CD4-positive, alpha-beta T cell (primary cell): ENCODE measurements around the gene DNAJC4. TPM values are rescaled to one million over a fixed set of nuclear protein-coding genes. Genes with fewer than 3 reads are reported as not detected.

ENCODE experiments used
- ATAC-seq: fragments of 200-7000 bp; cut with Tn5 transposase; one replicate; pipeline ENCODE4 v1.10.0; 2022; ENCODE audit warnings: mild to moderate bottlenecking; ENCODE audit not compliant: poor library complexity
- CTCF ChIA-PET: fragments of 350-600 bp; sonication (Branson Sonifier 250); formaldehyde crosslinking; loops from one replicate; lab custom pipeline; 2021; ENCODE audit warnings: antibody characterized with exemption, inconsistent platforms; lab: Charles Lee
- POLR2A ChIA-PET: fragments of 350-600 bp; sonication (Branson Sonifier 250); formaldehyde crosslinking; loops from one replicate; lab custom pipeline; 2021; ENCODE audit warnings: antibody characterized with exemption, inconsistent platforms; lab: Charles Lee
- DNase-seq, 14 experiments: peaks; one replicate each; pipeline ENCODE4 v3.0.0-alpha.2; 2013 to 2020; ENCODE audit warnings: mixed read lengths in 2 of 14
- H3K27ac ChIP-seq, 2 donors: one replicate each; pipeline versions ENCODE4 v1.5.1 to v1.7.0; 2013; ENCODE audit warnings: low read length in 2 of 2, low read depth in 1 of 2, mild to moderate bottlenecking in 1 of 2
- H3K27me3 ChIP-seq, 2 experiments: 1 replicate in 1 of 2; 2 replicates in 1 of 2; pipeline versions ENCODE4 v1.6.1 to v1.7.0; 2013; ENCODE audit warnings: low read length in 2 of 2, control low read depth in 1 of 2, mild to moderate bottlenecking in 1 of 2, moderate library complexity in 1 of 2; ENCODE audit not compliant: insufficient read depth in 2 of 2, control insufficient read depth in 1 of 2
- H3K36me3 ChIP-seq: one replicate; pipeline ENCODE4 v1.6.1; 2013; ENCODE audit warnings: low read length, control low read depth; ENCODE audit not compliant: insufficient read depth
- H3K4me1 ChIP-seq: one replicate; pipeline ENCODE4 v1.6.1; 2013; ENCODE audit warnings: low read length, control low read depth; ENCODE audit not compliant: insufficient read depth
- H3K4me3 ChIP-seq: one replicate; pipeline ENCODE4 v1.5.1; 2013; ENCODE audit warnings: mild to moderate bottlenecking, low read length, moderate library complexity
- H3K9me3 ChIP-seq, 2 experiments: 1 replicate in 1 of 2; 2 replicates in 1 of 2; pipeline versions ENCODE4 v1.6.1 to v1.7.0; 2013; ENCODE audit warnings: low read length in 2 of 2, mild to moderate bottlenecking in 2 of 2, control low read depth in 1 of 2, moderate library complexity in 1 of 2; ENCODE audit not compliant: control insufficient read depth in 1 of 2, insufficient read depth in 1 of 2
- H3K27ac Mint-ChIP-seq: one replicate; pipeline ENCODE4 v1.8.0; 2020; ENCODE audit warnings: mixed read lengths
- H3K27me3 Mint-ChIP-seq: one replicate; pipeline ENCODE4 v1.8.0; 2021; ENCODE audit warnings: mixed read lengths
- H3K36me3 Mint-ChIP-seq: one replicate; pipeline ENCODE4 v1.8.0; 2021; ENCODE audit warnings: low read depth, mixed read lengths
- H3K4me1 Mint-ChIP-seq: one replicate; pipeline ENCODE4 v1.8.0; 2021; ENCODE audit warnings: low read depth, mixed read lengths
- H3K4me3 Mint-ChIP-seq: one replicate; pipeline ENCODE4 v1.8.0; 2020; ENCODE audit warnings: mild to moderate bottlenecking, mixed read lengths
- H3K9me3 Mint-ChIP-seq: one replicate; pipeline ENCODE4 v1.8.0; 2020; ENCODE audit warnings: mixed read lengths
- intact Hi-C, 2 experiments: fragments of 100-400 bp; cut with DNase I in 1 of 2; cut with micrococcal nuclease in 1 of 2; formaldehyde crosslinking; loops; one replicate each; pipeline versions ENCODE4 v1.15.1 to v1.9.0; 2023 to 2025; cut with DNase I, micrococcal nuclease
- total RNA-seq, 174 experiments: library from RNA in 2 of 174; stranded (reverse) in 2 of 174; gene quantifications; one replicate each; pipeline ENCODE4 v1.2.3 and lab custom pipeline; 2021 to 2026
- TF ChIP-seq, protein P1 (sequence below): fragments of 200-600 bp; IDR thresholded peaks from one replicate; pipeline ENCODE4 v1.8.0; 2022; ENCODE audit warnings: antibody characterized with exemption, mild to moderate bottlenecking

Gene DNAJC4
- total RNA-seq, 2 experiments from 2014 or later, result 35.9 to 37.9 TPM

DNA sequence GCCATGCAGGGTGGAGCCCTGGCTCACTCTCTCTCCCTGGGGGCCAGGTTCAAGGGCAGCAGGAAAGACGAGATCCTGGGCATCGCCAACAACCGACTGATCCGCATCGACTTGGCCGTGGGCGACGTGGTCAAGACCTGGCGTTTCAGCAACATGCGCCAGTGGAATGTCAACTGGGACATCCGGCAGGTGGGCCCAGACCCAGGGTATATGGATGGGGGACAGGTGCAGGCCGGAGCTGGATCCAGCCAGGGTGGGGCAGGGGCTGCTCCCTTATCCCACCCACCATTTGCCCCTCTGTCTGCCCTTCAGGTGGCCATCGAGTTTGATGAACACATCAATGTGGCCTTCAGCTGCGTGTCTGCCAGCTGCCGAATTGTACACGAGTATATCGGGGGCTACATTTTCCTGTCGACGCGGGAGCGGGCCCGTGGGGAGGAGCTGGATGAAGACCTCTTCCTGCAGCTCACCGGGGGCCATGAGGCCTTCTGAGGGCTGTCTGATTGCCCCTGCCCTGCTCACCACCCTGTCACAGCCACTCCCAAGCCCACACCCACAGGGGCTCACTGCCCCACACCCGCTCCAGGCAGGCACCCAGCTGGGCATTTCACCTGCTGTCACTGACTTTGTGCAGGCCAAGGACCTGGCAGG, 7.2 kb upstream of the DNAJC4 start:
- Histone ChIP-seq H3K4me1 (peaks cover 38% of the 10 kb centered on the region), H3K27ac (no peak overlapping the region), H3K4me3 (no peak overlapping the region), H3K27me3 (no peaks in the 10 kb centered on the region), H3K36me3 (peaks cover 49% of the 10 kb centered on the region), H3K9me3 (no peaks in the 10 kb centered on the region)
- H3K4me1 Mint-ChIP-seq, result peaks cover 25% of the 10 kb centered on the region
- H3K27me3 Mint-ChIP-seq, result no peaks in the 10 kb centered on the region
- ChIA-PET CTCF (interaction anchor here (1.2 kb wide), 2 partner anchors 13 to 29 kb away, joined by 3 to 5 read pairs; no protein-coding TSS in a partner anchor), POLR2A (interaction anchor here (1.0 to 6.3 kb wide), 5 partner anchors 11 to 94 kb away, joined by 3 to 116 read pairs (median 5); partner anchors contain the start of genes FERMT3 and TRMT112)
- no peak overlapping the region for H3K27ac Mint-ChIP-seq
- H3K4me3 Mint-ChIP-seq, result no peak overlapping the region
- peaks cover 19% of the 10 kb centered on the region for H3K36me3 Mint-ChIP-seq
- no peak for ATAC-seq
- TF ChIP-seq, protein P1, sequence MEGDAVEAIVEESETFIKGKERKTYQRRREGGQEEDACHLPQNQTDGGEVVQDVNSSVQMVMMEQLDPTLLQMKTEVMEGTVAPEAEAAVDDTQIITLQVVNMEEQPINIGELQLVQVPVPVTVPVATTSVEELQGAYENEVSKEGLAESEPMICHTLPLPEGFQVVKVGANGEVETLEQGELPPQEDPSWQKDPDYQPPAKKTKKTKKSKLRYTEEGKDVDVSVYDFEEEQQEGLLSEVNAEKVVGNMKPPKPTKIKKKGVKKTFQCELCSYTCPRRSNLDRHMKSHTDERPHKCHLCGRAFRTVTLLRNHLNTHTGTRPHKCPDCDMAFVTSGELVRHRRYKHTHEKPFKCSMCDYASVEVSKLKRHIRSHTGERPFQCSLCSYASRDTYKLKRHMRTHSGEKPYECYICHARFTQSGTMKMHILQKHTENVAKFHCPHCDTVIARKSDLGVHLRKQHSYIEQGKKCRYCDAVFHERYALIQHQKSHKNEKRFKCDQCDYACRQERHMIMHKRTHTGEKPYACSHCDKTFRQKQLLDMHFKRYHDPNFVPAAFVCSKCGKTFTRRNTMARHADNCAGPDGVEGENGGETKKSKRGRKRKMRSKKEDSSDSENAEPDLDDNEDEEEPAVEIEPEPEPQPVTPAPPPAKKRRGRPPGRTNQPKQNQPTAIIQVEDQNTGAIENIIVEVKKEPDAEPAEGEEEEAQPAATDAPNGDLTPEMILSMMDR, result no peak
- intact Hi-C loops, result no loop called here
- H3K9me3 Mint-ChIP-seq, result no peaks in the 10 kb centered on the region
- DNase-seq, result no peak

- H3K4me1 ChIP-seq, result peaks cover 44% of the 10 kb centered on the region
- TF ChIP-seq, protein P1, result no peak
- intact Hi-C loops, result loop anchor here in 1 of 2 experiments (2.0 kb wide), 1 partner anchor 18 kb away; the partner anchor contains the start of gene FERMT3
These were observed 6.0 kb upstream of the DNAJC4 start for GRCh38 chr11:64224151-64224890.

DNA sequence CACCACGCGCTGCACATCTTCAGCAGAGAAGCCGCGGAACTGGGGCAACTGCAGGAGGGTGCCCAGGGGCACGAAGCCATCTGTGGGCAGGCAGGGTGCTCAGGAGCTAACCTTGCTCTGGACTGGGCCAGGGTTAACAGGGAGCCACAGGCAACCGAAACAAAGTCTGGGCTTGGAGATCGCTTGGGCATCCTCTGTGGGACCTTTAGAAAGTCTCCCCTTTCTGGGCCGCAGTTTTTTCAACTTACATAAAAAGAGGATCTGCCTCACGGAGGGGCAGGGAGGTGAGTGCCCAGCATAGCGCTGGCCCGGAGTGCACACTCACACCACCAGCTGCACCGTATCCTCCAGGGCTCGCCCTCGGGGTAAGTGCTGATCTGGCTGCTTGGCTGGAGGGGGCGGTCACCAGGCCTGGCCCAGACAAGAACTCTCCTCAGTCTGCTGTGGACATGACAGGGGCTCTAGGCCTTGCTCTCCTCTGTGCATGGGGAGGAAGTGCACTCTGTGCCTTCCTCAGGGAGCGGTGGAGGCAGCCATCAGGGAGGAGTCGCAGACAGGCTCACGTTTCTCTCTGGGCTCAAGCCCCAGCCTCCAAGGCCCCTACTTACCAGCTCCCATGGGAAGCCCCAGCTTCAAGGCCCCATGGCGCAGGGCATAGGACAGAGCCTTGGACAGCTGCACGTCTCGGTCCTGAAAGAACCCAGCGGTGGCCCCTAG, 5.3 kb upstream of the DNAJC4 start:
- peaks cover 32% of the 10 kb centered on the region for H3K36me3 ChIP-seq
- intact Hi-C loops, result loop anchor here in 1 of 2 experiments (2.0 kb wide), 1 partner anchor 18 kb away; the partner anchor contains the start of gene FERMT3
- no peaks in the 10 kb centered on the region for H3K27me3 ChIP-seq
- H3K36me3 Mint-ChIP-seq, result peaks cover 9% of the 10 kb centered on the region
- H3K4me3 Mint-ChIP-seq, result peak overlapping the region; percentile 97
- DNase-seq, result peak in 2 of 14 experiments; percentile 7 to 35
- ChIA-PET POLR2A (interaction anchor here (1.4 to 6.3 kb wide), 7 partner anchors 16 to 60 kb away, joined by 6 to 116 read pairs (median 22); partner anchors contain the start of genes BAD, FERMT3, FKBP2 and PPP1R14B), CTCF (interaction anchor here (0.8 to 3.4 kb wide), 5 partner anchors 10 to 80 kb away, joined by 3 to 15 read pairs (median 5); partner anchors contain the start of genes ESRRA and STIP1)
- peak overlapping the region; percentile 77 for H3K27ac ChIP-seq
- peaks cover 34% of the 10 kb centered on the region for H3K4me1 Mint-ChIP-seq
- no peak for ATAC-seq
- H3K27ac Mint-ChIP-seq, result peak overlapping the region; percentile 87
- H3K9me3 ChIP-seq, result no peaks in the 10 kb centered on the region
- no peaks in the 10 kb centered on the region for H3K27me3 Mint-ChIP-seq
- TF ChIP-seq, protein P1, result no peak
- H3K9me3 Mint-ChIP-seq, result no peaks in the 10 kb centered on the region
- H3K4me1 ChIP-seq, result peaks cover 51% of the 10 kb centered on the region
- peak overlapping the region; percentile 99 for H3K4me3 ChIP-seq

More at GRCh38 chr11:64224151-64224890, 6.0 kb upstream of the DNAJC4 start:
- H3K27ac Mint-ChIP-seq, result no peak overlapping the region
- no peaks in the 10 kb centered on the region for H3K9me3 Mint-ChIP-seq
- no peak for ATAC-seq
- Histone ChIP-seq H3K27me3 (no peaks in the 10 kb centered on the region), H3K9me3 (no peaks in the 10 kb centered on the region), H3K36me3 (peaks cover 40% of the 10 kb centered on the region), H3K4me3 (no peak overlapping the region), H3K27ac (peak overlapping the region in 1 of 2 donors; percentile 77)
- H3K4me1 Mint-ChIP-seq, result peaks cover 27% of the 10 kb centered on the region
- POLR2A ChIA-PET, result interaction anchor here (1.0 to 6.3 kb wide), 6 partner anchors 11 to 93 kb away, joined by 3 to 116 read pairs (median 6); partner anchors contain the start of genes FERMT3, PPP1R14B and TRMT112
- no peaks in the 10 kb centered on the region for H3K27me3 Mint-ChIP-seq
- H3K36me3 Mint-ChIP-seq, result peaks cover 9% of the 10 kb centered on the region
- peak overlapping the region; percentile 97 for H3K4me3 Mint-ChIP-seq
- no peak for DNase-seq
- CTCF ChIA-PET, result interaction anchor here (0.8 to 1.2 kb wide), 3 partner anchors 12 to 28 kb away, joined by 3 to 5 read pairs (median 4); no protein-coding TSS in a partner anchor
